NCI-H1694 treated with DMSO at 0.1 percent for 48 hours (cell line): ENCODE results near the gene FOXP2.

ENCODE experiments used
- DNase-seq: peaks from one replicate; lab custom pipeline; 2025; lab: John Stamatoyannopoulos, UW

Gene FOXP2

GRCh38 chr7:114722562-114722961 is 307.9 kb downstream of the FOXP2 start:
- DNase-seq, result no peak

- DNase-seq, result no peak
Measured at GRCh38 chr7:114723308-114723707, 308.7 kb downstream of the FOXP2 start.

- DNase-seq, result no peak
Measured at GRCh38 chr7:114740095-114740494, 325.5 kb downstream of the FOXP2 start.

- DNase-seq, result no peak
Measured at GRCh38 chr7:114740941-114741340, 326.3 kb downstream of the FOXP2 start.

GRCh38 chr7:114741911-114742310 is 327.3 kb downstream of the FOXP2 start:
- DNase-seq, result no peak
